Transverse colon (tissue), 4 donors: Measurements from ENCODE around the gene MGLL. TPM values are rescaled to one million over a fixed set of nuclear protein-coding genes. Genes with fewer than 3 reads are reported as not detected.

Source experiments
- DNase-seq: peaks from one replicate; pipeline ENCODE4 v3.0.0-alpha.2; 2019
- H3K27ac ChIP-seq, 4 donors: fragments of 200-600 bp; sonication (generic); 2 replicates each; pipeline ENCODE4 v1.5.1; 2016 to 2018; ENCODE audit warnings: inconsistent platforms in 4 of 4
- H3K27me3 ChIP-seq: fragments of 200-600 bp; sonication (generic); 2 replicates; pipeline ENCODE4 v1.5.1; 2017; ENCODE audit warnings: inconsistent platforms
- H3K36me3 ChIP-seq, 4 donors: fragments of 200-600 bp; sonication (generic); 2 replicates each; pipeline ENCODE4 v1.5.1; 2017 to 2019; ENCODE audit warnings: inconsistent platforms in 4 of 4
- H3K4me1 ChIP-seq, 4 donors: fragments of 200-600 bp; sonication (generic); 2 replicates each; pipeline ENCODE4 v1.5.1; 2017 to 2020; ENCODE audit warnings: inconsistent platforms in 4 of 4
- H3K4me3 ChIP-seq, 4 donors: fragments of 200-600 bp; sonication (generic); 1 replicate in 1 of 4; 2 replicates in 3 of 4; pipeline versions ENCODE4 v1.5.1 to v1.6.1; 2017 to 2019; ENCODE audit warnings: inconsistent platforms in 4 of 4
- H3K9me3 ChIP-seq, 2 donors: fragments of 200-600 bp; sonication (generic); 2 replicates each; pipeline ENCODE4 v1.5.1; 2017 to 2019; ENCODE audit warnings: inconsistent platforms in 2 of 2
- EP300 ChIP-seq: sonication (generic); formaldehyde crosslinking; IDR thresholded peaks from one replicate; pipeline ENCODE4 v1.6.1; 2017; ENCODE audit warnings: antibody characterized with exemption, low read depth
- POLR2A ChIP-seq: fragments of 450-650 bp; IDR thresholded peaks from one replicate; pipeline ENCODE4 v1.6.1; 2016; ENCODE audit warnings: antibody characterized with exemption, mild to moderate bottlenecking, moderate library complexity
- POLR2AphosphoS5 ChIP-seq, 3 donors: sonication (generic); formaldehyde crosslinking; IDR thresholded peaks; one replicate each; pipeline ENCODE4 v1.6.1; 2016; ENCODE audit warnings: antibody characterized with exemption in 3 of 3
- WGBS, 2 donors: methylation state at CpG; one replicate each; pipeline ENCODE4 v1.1.5; 2018; ENCODE audit warnings: low coverage in 1 of 2; 5-methylcytosine and 5-hydroxymethylcytosine counted together
- in situ Hi-C, 4 donors: fragments of 200-750 bp; cut with MboI; loops; one replicate each; pipeline versions ENCODE4 v1.15.0 to v1.15.1; 2017; ENCODE audit warnings: low sequenced_read_pairs in 3 of 4, low pct_ligation_motif_present in 1 of 4, low pct_unique_long_range_greater_than_20kb in 1 of 4
- intact Hi-C: fragments of 100-400 bp; cut with DNase I; formaldehyde crosslinking; loops from one replicate; pipeline ENCODE4 v1.15.1; 2023; ENCODE audit warnings: low total_unique reads
- total RNA-seq, 4 donors: library from RNA; depleted of rRNA; stranded (reverse); fragments of >200 nt; gene quantifications; one replicate each; pipeline ENCODE4 v1.1.0, GENCODE V29; 2016
- TF ChIP-seq, protein P1 (sequence below), 5 experiments: fragments of 200-600 bp in 3 of 5; fragments of 450-650 bp in 2 of 5; sonication (generic) in 3 of 5; IDR thresholded peaks; 1 replicate in 2 of 5; 2 replicates in 3 of 5; pipeline ENCODE4 v1.5.1; 2016 to 2017; ENCODE audit warnings: antibody characterized with exemption in 5 of 5, inconsistent platforms in 3 of 5, mild to moderate bottlenecking in 2 of 5, moderate library complexity in 1 of 5

Gene MGLL
- total RNA-seq, 4 donors from 2014 or later = 150 to 329 (median 294) TPM

DNA sequence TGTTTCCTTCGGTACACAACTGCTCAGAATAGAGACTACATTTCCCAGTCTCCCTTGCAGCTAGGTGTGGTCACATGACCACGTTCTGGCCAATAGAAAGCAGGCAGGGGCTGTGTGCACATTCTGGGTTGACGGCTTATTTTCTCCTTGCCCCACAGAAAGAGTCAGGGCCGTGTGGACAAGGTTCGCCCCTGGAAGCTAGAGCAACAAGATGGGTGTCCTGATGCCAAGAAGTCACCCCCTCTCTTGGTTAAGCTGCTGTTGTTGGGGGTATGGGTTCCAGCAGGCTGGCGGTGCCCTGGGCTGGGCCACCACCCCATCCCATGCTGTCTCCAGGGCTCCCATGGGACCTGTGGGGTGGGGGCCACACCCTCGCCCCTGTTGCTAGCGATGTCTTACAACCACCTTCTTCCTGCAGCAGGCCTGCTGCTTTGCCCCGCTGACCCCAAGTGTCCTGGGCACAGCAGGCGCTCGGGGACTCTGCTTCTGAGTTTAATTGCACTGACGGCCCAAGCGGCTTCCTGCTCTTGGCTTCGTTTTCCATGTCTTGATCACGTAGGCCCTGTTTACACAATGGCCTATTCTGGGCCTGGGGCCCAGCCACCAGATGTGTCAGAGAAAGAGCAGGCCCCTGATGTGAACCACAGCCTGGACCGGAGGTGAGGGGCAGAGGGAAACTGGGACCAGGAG, 124.6 kb downstream of the MGLL start:
- H3K4me3 ChIP-seq = peak overlapping the region in 1 of 4 donors; percentile 13
- peak; percentile 62 for DNase-seq
- intact Hi-C loops = no loop called here

DNA sequence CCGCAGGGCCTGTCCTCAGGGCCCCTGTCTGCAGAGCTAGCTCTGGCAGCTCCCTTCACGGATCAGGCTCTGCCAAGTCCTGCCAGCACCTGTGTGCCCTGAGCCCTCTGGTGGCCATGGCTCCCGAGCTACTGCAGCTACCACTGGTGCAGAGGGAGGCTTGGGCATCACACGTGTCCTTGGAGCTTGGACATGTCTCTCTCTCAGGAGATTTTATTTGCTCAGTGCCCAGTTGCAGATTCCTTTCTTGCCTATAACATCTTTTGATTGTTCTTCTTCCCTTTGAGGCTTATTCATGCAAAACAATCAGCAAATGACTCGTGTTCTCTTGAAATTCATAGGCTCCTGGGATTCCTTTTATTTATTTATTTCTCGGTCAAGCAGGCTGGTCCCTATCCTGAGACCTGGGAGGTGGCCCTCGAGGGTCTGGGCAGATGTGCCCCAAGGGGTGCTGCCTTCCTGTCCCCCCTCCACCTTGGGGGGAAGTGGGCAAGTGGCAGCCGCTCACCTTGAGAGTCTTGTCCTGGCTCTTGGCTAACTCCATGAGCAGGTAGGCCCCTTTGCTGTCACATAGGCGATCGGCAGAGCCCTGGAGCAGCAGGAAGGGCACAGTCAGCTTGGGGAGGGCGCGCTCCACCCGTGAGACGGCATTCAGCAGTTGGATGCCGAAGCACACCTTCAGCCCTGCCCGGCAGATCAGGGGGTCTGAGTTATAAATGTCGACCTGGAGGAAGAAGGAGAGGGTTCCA, 127.7 kb downstream of the MGLL start:
- Histone ChIP-seq H3K36me3 (peaks cover 0 to 3% (median 0%) of the 10 kb centered on the region in 4 donors), H3K27me3 (no peaks in the 10 kb centered on the region), H3K27ac (no peak overlapping the region), H3K4me3 (no peak overlapping the region), H3K9me3 (no peaks in the 10 kb centered on the region), H3K4me1 (peaks cover 27 to 39% (median 31%) of the 10 kb centered on the region in 4 donors)
- in situ Hi-C loops = loop anchor here in 1 of 4 donors (25.0 kb wide), 1 partner anchor 143 kb away; no protein-coding TSS in a partner anchor
- peak; percentile 43 for DNase-seq
- TF ChIP-seq, protein P1, sequence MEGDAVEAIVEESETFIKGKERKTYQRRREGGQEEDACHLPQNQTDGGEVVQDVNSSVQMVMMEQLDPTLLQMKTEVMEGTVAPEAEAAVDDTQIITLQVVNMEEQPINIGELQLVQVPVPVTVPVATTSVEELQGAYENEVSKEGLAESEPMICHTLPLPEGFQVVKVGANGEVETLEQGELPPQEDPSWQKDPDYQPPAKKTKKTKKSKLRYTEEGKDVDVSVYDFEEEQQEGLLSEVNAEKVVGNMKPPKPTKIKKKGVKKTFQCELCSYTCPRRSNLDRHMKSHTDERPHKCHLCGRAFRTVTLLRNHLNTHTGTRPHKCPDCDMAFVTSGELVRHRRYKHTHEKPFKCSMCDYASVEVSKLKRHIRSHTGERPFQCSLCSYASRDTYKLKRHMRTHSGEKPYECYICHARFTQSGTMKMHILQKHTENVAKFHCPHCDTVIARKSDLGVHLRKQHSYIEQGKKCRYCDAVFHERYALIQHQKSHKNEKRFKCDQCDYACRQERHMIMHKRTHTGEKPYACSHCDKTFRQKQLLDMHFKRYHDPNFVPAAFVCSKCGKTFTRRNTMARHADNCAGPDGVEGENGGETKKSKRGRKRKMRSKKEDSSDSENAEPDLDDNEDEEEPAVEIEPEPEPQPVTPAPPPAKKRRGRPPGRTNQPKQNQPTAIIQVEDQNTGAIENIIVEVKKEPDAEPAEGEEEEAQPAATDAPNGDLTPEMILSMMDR (IDR thresholded peaks at IDR 0.05) = peak in 4 of 5 experiments; percentile 28 to 40 (median 33)
- TF ChIP-seq POLR2A = no peak
- intact Hi-C loops = loop anchor here (5.0 kb wide), 1 partner anchor 128 kb away; the partner anchor contains the start of gene MGLL
- WGBS, 2 donors = 43 to 81% methylated on average over 3 to 17 of the region's 17 CpGs

More for the DNA sequence above, 124.6 kb downstream of the MGLL start:
- in situ Hi-C loops = loop anchor here in 1 of 4 donors (25.0 kb wide), 1 partner anchor 140 kb away; no protein-coding TSS in a partner anchor
- TF ChIP-seq POLR2A (no peak), POLR2AphosphoS5 (IDR thresholded peaks at IDR 0.05) (peak; percentile 69 to 86 (median 74)), EP300 (peak; percentile 45)
- peak overlapping the region; percentile 84 to 92 (median 90) for H3K27ac ChIP-seq
- H3K27me3 ChIP-seq = no peaks in the 10 kb centered on the region
- 52% methylated on average over 15 of the region's 16 CpGs; no CpG with 5 or more reads in 1 of the 2 donors for WGBS, 2 donors
- peaks cover 0 to 3% (median 0%) of the 10 kb centered on the region in 4 donors for H3K36me3 ChIP-seq
- H3K9me3 ChIP-seq = no peaks in the 10 kb centered on the region
- H3K4me1 ChIP-seq = peaks cover 20 to 30% (median 26%) of the 10 kb centered on the region in 4 donors

DNA sequence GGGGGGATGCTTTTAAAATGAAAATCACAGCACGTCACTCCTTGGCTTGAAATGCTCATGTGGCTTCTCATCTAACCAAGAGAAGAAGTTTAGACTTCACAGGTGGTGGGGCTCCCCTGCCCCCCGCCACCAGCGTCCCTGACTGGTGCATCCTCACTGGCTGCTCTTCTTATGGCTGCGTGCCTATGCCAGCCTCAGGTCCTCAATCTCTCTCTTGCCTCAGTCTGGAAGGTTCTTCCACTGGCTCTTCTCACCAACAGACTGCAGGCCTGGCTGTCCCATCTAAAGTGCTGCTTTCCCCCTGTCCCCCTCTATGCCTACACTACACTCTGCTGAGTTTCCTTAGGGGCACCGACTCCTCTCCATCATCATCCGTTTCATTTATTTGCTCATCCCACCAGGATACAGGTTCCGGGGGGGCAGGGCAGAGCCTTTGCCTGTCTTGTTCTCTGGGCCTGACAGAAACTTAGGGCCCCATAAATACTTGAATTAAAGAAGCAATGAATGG, 128.9 kb downstream of the MGLL start:
- intact Hi-C loops = loop anchor here (5.0 kb wide), 1 partner anchor 129 kb away; the partner anchor contains the start of gene MGLL
- H3K36me3 ChIP-seq = peaks cover 0 to 3% (median 0%) of the 10 kb centered on the region in 4 donors
- H3K4me3 ChIP-seq = no peak overlapping the region
- DNase-seq = no peak
- in situ Hi-C loops = loop anchor here in 1 of 4 donors (25.0 kb wide), 1 partner anchor 144 kb away; no protein-coding TSS in a partner anchor
- WGBS, 2 donors = 91 to 100% methylated on average over 2 to 7 of the region's 7 CpGs
- H3K27ac ChIP-seq = no peak overlapping the region
- H3K4me1 ChIP-seq = peaks cover 24 to 34% (median 28%) of the 10 kb centered on the region in 4 donors
- TF ChIP-seq, protein P1 (IDR thresholded peaks at IDR 0.05) = no peak
- TF ChIP-seq POLR2AphosphoS5 (IDR thresholded peaks at IDR 0.05) = no peak
- no peak for TF ChIP-seq EP300
- no peak for TF ChIP-seq POLR2A
- no peaks in the 10 kb centered on the region for H3K9me3 ChIP-seq
- H3K27me3 ChIP-seq = no peaks in the 10 kb centered on the region

DNA sequence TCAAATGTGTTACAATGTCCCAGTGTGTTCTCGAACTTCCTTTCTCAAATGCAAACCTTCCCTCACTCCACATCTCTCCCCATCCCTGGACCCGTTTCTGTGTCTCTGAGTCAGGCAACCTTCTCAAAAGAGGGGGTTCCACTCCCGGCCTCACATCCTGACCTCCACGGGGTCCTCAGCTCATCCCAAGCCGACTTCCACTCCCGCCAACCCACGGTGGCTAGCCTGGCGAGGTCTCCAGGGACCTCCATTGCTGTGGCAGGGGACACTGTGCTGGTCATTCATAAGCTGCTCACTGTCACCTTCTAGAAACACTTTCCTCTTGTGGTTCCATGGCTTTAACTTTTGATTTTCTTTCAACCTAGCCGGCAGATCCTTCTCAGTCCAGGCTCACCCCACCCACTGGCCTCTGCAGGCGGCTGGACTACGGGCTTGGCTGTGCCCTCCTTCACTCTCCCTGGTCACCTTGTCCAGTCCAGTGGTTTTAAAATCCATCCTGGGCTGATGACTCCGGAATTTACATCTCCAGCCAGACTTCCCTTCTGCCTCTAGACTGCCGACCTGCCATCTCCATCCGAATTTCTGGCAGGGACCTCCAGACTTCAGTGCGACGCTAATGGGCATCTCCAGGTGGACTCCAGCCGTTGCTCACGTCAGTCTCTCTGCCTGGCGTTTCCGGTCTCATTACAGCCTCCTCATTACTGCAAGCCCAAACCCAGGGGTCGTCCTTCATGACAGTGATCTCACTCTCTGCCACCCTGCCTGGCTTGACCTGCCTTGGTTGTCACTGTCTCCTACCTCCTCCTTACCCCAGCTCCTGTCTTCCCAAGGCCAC, 129.6 kb downstream of the MGLL start:
- peaks cover 0 to 3% (median 0%) of the 10 kb centered on the region in 4 donors for H3K36me3 ChIP-seq
- no peak for TF ChIP-seq POLR2A
- TF ChIP-seq POLR2AphosphoS5 (IDR thresholded peaks at IDR 0.05) = no peak
- TF ChIP-seq EP300 = no peak
- TF ChIP-seq, protein P1 (IDR thresholded peaks at IDR 0.05) = no peak
- in situ Hi-C loops (loop anchor here in 1 of 4 donors (25.0 kb wide), 1 partner anchor 145 kb away; no protein-coding TSS in a partner anchor), intact Hi-C loops (loop anchor here (5.0 kb wide), 1 partner anchor 130 kb away; the partner anchor contains the start of gene MGLL)
- H3K27me3 ChIP-seq = no peaks in the 10 kb centered on the region
- 90 to 93% methylated on average over 6 to 21 of the region's 21 CpGs for WGBS, 2 donors
- no peaks in the 10 kb centered on the region for H3K9me3 ChIP-seq
- H3K4me3 ChIP-seq = no peak overlapping the region
- no peak overlapping the region for H3K27ac ChIP-seq
- peaks cover 19 to 28% (median 23%) of the 10 kb centered on the region in 4 donors for H3K4me1 ChIP-seq
- no peak for DNase-seq
